ENCODE results near the gene LRP8. TPM values are rescaled to one million over a fixed set of nuclear protein-coding genes. Genes with fewer than 3 reads are reported as not detected.

Gene LRP8
- total RNA-seq, 1 donor: 27.6 TPM

DNA sequence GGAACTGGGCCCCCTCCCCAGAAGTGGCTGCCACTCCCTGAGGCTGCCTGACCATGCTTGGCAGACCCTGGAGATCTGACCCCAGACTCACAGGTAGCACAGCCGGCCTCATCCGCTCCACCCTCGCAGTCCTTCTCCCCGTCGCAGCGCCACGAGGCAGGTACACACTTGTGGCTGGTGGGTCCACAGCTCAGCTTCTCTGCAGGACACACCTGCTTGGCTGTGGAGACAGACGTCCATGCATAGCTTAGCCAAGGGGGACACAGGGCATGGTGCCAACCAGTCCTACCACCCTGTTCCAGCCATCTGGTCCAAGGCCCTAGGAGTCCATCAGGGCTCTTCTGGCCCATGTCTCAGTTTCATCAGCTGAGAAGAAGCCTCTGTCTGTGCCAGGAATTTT is 47.4 kb downstream of the LRP8 start:
- TF ChIP-seq, protein P1, sequence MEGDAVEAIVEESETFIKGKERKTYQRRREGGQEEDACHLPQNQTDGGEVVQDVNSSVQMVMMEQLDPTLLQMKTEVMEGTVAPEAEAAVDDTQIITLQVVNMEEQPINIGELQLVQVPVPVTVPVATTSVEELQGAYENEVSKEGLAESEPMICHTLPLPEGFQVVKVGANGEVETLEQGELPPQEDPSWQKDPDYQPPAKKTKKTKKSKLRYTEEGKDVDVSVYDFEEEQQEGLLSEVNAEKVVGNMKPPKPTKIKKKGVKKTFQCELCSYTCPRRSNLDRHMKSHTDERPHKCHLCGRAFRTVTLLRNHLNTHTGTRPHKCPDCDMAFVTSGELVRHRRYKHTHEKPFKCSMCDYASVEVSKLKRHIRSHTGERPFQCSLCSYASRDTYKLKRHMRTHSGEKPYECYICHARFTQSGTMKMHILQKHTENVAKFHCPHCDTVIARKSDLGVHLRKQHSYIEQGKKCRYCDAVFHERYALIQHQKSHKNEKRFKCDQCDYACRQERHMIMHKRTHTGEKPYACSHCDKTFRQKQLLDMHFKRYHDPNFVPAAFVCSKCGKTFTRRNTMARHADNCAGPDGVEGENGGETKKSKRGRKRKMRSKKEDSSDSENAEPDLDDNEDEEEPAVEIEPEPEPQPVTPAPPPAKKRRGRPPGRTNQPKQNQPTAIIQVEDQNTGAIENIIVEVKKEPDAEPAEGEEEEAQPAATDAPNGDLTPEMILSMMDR (IDR thresholded peaks at IDR 0.05; ENCODE audit: insufficient read depth, low read depth, low read length): no peak
- DNase-seq (ENCODE audit: low read depth): no peak

DNA sequence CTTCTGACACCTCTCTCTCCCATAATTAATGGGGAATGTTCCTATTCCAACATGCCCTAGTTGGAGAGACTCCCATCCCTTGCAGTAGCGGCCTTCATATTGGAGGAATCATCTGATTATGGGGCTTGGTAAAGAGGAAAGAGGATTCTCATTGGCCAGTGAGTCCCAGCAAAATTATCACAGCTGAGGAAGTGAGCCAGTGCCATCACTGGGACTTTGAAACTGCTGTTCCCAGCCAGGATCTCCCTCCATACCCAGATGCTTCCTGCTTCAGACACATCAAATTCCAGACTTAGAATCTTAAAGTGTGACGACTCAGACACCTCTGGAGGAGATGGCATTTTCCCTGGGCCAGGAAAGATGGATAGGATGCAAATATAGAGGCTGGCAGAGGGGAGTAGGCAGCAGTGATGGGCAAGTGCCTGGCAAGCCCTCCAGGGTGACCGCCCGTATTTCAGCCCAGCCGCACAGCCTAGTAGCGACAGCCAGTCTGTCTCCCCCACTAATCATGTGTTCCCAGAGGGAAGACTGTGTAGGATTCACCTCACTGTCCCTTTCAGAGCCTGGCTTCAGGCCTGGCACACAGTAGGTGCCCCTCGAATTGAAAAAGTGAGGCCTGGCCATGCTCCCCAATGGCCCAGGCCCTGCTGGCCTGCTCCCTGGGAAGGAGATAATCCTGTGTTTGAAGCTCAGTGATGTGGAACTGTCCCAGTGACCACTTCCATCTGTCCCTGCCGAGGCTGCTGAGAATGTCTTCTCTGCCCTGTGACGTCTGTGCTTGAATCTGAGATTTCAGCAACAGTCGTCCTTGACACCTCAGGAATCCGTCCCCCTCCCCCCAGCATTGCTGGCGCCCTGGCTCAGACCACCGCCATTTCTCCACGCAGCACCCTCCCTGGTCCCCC is 48.3 kb downstream of the LRP8 start:
- no peak for DNase-seq (ENCODE audit: low read depth)
- TF ChIP-seq, protein P1 (IDR thresholded peaks at IDR 0.05; ENCODE audit: insufficient read depth, low read depth, low read length): no peak
- no peak overlapping the region for H3K4me3 ChIP-seq (ENCODE audit: low read depth, low read length)

More for the DNA sequence above, 47.4 kb downstream of the LRP8 start:
- H3K4me3 ChIP-seq (ENCODE audit: low read depth, low read length): no peak overlapping the region

DNA sequence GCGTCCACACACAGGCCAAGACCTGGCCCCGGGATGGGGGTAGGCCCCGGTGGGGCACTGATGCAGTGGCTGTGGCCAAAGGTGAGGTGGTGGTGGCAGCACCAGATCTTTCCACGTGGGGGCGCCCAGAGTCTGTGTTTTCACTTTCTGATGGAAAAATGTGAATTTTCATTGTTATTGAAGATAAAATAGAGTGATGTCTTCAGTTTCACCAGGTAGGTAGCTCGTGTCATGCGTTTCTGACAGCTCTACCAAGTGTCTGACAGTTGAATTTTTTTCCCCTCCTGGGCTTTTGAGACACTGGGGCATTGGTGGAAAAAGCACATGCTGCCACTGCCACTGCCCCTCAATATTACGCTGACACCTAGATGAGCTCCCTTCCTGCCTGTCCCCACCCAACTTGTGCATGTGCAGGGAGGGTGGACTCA is 49.6 kb downstream of the LRP8 start:
- no peak for DNase-seq (ENCODE audit: low read depth)
- TF ChIP-seq, protein P1 (IDR thresholded peaks at IDR 0.05; ENCODE audit: insufficient read depth, low read depth, low read length): peak; percentile 80
- H3K4me3 ChIP-seq (ENCODE audit: low read depth, low read length): no peak overlapping the region

DNA sequence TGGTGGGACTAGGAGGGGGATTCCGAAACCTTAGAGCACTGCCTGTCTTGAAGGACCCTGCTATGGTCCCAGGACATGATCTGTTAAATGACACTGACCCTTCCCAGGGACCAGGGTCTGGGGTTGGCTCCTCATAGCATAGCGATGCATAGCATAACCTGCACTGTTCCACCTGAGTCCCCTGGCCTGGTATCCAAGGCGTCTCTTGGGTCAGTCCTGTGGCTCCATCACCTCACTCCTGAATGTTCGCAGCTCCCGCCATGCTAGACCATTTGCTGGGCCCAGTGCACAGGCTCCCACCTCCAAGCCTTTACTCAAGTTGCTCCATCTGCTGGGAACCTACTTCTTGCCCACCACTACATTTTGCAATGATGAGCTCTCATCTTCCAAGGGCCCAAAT is 50.5 kb downstream of the LRP8 start:
- DNase-seq (ENCODE audit: low read depth): no peak
- no peak overlapping the region for H3K4me3 ChIP-seq (ENCODE audit: low read depth, low read length)
- TF ChIP-seq, protein P1 (IDR thresholded peaks at IDR 0.05; ENCODE audit: insufficient read depth, low read depth, low read length): no peak

DNA sequence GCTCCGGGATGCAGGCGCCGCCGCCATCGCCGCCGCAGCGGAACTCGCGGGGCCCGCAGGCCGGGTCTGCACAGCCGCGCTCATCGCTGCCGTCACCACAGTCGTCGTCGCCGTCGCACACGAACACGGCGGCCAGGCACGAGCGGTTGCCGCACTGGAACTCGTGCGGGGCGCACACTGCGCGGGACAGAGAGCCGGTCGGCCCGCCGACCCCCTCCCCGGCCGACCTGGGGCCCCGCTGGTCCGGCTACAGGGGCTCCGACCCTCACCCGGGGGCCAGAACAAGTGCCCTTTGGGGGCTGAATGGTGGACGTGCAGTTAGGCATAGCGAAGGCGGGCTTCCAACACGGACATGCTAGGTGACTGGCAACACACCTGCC is 51.0 kb downstream of the LRP8 start:
- no peak overlapping the region for H3K4me3 ChIP-seq (ENCODE audit: low read depth, low read length)
- no peak for DNase-seq (ENCODE audit: low read depth)
- TF ChIP-seq, protein P1 (IDR thresholded peaks at IDR 0.05; ENCODE audit: insufficient read depth, low read depth, low read length): no peak

DNA sequence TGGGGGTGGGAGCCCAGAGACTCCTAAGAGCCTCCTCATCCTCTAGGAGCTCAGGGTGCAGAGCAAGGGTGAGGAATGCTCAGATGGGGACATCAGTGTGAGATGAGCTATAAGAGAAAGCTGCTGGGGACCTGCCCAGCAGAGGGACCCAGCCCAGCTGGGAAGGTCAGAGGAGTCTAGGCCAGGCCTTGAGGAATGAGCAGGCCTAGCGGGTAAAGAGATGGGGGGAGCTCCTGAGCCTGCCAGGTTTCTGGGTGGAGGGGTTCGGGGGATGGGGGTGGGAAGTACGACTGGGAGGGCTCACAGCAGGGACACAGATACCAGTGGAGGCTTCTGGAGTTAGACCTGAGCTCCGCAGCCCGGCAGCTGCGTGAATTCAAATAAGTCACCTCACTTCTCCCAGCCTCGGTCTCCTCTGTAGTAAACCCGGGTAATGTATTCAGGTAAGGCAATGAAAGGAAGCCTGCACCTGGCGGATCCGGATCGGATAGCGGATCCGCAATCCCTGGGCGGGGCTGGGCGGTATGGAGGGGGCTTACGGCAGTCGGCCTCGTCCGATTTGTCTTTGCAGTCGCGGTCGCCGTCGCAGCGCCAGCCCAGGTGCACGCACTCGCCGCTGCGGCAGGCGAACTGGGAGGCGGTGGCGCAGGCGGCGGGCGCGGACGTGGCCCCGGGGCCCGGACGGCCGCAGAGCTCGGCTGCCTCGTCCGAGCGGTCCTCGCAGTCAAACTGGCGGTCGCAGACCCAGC is 51.5 kb downstream of the LRP8 start:
- no peak overlapping the region for H3K4me3 ChIP-seq (ENCODE audit: low read depth, low read length)
- DNase-seq (ENCODE audit: low read depth): no peak
- TF ChIP-seq, protein P1 (IDR thresholded peaks at IDR 0.05; ENCODE audit: insufficient read depth, low read depth, low read length): no peak
